GM12873 (cell line): ENCODE results near the gene MRTFA.

Experiments
- TF ChIP-seq, protein P1 (sequence below): IDR thresholded peaks from 2 replicates; pipeline ENCODE4 v1.5.1; 2012; ENCODE audit warnings: low read depth, mild to moderate bottlenecking, moderate library complexity, low read length, control low read depth; ENCODE audit not compliant: insufficient read depth; ENCODE audit errors: missing control alignments

Gene MRTFA

DNA sequence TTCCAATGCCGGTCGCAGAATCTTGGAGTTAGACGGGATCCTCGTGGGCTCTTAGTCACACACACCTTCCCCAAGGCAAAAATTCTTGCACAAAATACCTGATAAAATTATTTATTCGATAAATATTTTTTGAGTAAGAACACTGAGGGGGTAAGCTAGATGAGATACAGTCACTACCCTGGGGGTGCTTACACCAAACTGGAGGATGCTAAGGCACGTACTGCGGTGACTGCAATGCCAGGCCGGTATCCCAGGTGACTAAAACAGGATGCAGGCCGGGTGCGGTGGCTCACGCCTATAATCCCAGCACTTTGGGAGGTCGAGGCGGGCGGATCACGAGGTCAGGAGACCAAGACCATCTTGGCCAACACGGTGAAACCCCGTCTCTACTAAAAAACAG, 1.7 kb upstream of the MRTFA start:
- TF ChIP-seq, protein P1, sequence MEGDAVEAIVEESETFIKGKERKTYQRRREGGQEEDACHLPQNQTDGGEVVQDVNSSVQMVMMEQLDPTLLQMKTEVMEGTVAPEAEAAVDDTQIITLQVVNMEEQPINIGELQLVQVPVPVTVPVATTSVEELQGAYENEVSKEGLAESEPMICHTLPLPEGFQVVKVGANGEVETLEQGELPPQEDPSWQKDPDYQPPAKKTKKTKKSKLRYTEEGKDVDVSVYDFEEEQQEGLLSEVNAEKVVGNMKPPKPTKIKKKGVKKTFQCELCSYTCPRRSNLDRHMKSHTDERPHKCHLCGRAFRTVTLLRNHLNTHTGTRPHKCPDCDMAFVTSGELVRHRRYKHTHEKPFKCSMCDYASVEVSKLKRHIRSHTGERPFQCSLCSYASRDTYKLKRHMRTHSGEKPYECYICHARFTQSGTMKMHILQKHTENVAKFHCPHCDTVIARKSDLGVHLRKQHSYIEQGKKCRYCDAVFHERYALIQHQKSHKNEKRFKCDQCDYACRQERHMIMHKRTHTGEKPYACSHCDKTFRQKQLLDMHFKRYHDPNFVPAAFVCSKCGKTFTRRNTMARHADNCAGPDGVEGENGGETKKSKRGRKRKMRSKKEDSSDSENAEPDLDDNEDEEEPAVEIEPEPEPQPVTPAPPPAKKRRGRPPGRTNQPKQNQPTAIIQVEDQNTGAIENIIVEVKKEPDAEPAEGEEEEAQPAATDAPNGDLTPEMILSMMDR, result no peak

DNA sequence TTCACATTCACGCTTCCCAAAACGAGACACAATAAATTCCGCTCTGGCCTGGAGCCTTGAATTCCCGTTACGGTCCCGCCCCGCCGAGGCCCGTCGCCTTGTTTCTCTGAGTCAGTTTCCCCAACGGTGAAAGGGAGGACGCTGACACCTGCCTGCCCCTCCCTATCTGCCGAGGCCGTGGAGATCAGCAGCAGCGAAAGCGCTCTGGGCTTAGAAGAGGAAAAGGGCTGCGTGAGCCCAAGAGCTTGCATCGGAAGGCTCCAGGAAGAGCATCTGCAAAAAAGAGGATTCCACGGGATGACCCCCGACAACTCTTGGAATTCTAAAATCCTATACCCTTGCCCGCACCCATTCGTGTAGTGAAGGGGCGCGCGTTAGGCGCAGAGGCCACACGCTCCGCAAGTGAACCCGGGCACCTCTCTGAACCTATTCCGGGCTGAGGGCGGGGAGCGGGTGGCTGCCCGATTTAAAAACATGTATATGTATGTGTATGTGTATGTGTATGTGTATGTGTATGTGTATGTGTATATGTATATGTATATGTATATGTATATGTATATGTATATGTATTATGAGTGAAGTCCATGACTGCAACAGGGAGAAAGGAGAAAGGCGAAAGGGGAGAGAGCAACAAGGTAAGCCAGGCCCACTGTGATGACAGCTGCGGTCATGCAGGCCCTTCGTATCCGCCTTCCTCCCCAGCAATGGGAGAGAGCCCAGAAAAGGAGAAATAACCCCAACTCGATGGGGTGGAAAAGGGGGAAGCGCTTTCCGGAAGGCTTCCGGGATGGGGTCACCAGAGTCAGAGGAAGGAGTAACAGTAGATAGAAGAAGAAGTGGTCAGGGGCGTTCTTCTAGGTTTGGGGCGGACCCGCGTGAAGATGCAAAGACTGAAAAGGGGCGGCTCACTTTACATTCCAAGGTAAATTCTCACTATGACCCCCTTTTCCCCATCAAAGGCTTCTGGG, 948 bp upstream of the MRTFA start:
- TF ChIP-seq, protein P1, result no peak

DNA sequence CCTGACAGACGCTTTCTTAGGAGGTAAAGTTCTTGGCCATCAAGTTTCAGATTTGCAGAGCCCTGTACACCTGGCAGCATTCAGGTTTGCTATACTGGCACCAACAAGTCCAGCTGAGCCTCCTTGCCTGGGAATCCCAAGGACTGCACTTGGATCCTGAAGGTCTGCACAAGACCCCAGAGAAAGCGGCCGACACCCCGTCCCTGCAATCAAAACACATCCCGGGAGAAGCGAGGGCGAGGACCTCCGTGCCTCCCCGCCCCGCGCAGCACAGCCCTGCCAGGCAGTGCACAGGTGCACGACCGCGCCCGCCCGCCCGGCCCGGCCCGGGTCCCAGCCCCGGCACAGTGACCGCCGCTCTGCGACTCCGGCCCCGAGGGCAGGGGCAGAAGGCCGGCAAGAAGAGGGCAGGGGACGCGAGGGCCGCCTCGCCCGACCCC, 559 bp downstream of the MRTFA start:
- TF ChIP-seq, protein P1, result no peak

DNA sequence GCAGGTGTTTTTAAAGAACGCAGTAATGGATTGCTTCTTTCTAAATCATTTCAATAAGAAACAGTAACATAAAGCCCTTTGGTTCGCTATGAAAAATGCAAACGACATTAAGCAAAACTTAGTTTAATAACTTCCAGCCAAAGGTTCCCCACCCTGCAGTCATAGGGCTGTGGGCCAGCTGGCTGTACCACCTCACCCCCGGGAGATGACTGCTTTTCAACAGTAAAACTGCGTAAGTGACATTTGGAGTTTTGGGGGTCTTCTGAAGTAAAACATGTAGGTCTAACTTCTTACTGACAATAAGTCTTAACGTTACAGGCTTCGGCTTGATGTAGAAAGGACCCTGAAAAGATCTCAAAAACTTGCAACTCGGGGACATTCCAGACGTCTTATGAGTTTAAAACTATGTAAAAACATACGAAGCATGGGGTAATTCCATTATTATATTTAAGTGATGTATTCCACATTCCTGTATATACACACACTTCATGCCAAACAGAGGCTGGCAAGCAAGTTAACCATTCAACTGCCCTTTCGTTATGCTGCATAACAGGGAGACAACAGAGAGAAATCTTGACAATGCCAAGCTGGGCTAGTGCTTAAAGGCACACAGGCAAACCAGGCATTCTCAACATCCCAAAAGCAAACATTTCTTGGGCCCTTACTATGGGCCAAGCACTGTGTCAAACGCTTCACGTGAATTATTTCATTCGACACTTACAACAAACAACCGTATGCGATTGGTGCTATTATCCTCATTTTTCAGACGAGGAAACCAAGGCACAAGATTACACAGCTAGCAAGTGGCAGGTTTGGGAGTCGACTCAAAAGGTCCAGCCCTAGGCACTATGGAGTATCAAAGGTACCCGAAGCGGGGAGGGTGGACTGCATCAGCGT, 1.2 kb downstream of the MRTFA start:
- TF ChIP-seq, protein P1, result no peak

DNA sequence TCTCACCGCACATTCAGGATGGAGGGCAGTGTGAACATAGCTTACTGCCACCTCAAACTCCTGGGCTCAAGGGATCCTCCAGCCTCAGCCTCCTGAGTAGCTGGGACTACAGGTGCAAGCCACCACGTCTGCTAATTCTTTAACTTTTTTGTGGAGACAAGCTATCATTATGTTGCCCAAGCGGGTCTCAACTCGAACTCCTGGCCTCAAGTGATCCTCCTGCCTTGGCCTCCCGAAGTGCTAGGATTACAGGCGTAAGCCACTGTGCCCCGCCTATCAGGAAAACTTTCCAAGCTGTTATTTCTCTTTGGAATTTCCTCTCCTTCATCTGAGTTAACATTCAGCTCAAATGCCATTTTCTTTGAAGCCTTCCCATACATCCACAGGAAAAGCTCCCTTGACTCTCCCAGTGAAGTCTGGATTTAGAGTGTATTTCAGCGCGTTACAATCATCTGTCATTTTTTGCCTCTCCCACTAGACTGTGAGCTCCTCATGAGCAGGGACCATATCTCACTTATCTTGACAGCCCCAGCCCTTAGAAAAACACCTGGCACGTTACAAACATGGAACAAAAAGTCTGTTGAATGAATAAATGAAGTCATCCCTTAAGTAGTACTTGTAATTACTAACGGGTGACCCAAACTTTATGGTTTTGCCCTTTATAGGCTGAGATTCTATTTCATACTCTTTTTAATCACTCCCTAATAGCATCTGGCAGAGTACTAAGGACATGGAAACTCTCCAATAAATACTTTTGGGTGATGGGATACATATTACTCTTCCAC, 2.2 kb downstream of the MRTFA start:
- TF ChIP-seq, protein P1, result no peak

DNA sequence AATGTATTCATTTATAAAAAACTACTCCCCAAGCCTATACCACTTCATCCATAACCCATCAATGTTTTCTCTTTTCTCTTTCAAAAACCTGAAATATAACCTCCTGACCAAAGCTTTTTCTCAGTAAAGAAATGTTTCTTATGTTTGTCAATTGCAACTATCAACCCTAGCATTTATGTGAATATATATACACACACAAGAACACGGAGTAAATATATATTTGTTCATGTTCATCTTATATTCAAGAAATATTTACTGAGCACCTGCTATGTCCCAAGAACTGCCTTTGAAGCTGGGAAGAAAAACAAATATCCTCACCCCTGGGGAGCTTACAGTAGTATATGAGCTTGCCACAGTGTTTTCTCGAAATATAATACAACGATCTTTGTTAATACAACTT, 3.5 kb downstream of the MRTFA start:
- TF ChIP-seq, protein P1, result no peak
